ENCODE measurements around the gene TSC22D3.
A peak's percentile ranks its signal among the peaks of the same experiment; 100 is the strongest.
"Not testable (repeated sequence)": the region's sequence is repeated elsewhere in the genome, so short reads cannot be mapped to it uniquely, and the experiment has no call there.

The TSC22D3 gene

DNA sequence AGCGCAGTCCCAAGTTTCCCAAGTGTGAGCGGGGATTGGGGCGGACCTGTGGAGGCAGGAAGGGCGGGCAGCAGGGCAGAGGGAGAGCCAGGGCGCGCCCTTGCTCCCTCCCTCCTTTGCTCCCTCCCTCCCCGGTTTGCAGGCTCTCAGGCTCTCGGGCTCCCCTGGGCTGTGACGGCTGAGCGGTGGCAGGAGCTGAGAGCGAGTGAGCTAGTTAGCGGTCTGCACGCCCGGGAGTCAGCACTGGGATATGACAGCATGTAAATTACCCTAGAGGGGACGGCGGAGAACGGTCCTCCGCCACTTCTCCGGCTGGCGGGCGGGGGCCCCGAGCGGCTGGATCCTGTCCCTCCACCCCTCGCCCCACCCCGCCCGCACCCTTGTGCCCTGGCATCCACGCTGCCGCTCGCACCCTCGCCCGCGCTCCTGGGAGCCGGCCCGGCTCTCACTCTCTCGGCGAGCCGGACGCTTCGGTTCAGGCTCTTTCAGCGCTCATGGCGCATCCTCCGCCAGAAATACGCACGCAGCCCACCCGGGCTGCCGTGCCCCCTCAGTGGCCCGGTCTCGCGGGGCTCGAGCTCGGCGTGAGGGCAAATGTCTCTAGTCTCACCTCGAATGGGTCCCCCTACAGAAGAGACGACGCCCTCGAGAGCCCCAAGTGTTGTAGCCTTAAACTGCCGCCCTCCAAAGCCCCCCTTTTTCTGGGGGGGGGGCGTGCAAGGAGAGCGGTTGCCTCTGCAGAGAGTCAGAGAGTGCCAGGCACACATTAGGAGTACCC is at the start of gene TSC22D3:
TSS of gene TSC22D3 (minus strand) at position 54 of the 778 bp plus-strand sequence. CDS start 368 bp downstream, outside the sequence.
- peak; percentile 6 for DNase-seq

DNA sequence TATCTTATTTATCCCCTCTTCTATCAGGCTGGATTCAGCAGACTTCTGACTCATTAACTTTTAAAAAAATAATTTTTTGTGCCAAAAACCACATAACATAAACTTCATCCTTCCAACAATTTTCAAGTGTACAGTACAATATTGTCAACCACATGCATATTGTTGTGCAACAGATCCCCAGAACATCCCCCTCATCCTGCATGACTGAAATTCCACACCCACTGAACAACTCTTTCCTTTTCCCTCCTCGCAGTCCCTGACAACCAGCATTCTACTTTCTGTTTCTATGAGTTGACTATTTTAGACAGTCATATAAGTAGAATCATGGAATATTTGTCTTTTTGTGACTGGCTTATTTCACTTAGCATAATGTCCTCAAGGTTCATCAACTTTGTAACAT is 47.9 kb upstream of the TSC22D3 start:
- DNase-seq, result no peak

DNA sequence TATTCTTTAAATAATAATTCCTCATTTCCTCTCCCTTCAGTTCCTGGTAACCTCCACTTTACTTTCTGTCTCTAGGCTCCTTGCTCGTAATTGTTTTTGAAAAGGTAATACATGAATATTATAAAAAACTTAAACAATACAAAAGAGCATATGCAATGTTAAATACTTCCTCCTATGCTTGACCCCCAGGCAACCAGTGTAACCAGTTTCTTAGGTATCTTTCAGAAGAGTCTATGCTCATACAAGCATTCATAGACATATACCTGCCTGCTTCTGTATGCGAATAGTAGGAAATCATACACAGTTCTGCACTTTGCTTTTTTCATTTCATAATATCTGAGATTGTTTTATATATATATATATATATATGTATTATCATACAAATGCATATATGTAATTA is 47.5 kb upstream of the TSC22D3 start:
- no peak for DNase-seq

DNA sequence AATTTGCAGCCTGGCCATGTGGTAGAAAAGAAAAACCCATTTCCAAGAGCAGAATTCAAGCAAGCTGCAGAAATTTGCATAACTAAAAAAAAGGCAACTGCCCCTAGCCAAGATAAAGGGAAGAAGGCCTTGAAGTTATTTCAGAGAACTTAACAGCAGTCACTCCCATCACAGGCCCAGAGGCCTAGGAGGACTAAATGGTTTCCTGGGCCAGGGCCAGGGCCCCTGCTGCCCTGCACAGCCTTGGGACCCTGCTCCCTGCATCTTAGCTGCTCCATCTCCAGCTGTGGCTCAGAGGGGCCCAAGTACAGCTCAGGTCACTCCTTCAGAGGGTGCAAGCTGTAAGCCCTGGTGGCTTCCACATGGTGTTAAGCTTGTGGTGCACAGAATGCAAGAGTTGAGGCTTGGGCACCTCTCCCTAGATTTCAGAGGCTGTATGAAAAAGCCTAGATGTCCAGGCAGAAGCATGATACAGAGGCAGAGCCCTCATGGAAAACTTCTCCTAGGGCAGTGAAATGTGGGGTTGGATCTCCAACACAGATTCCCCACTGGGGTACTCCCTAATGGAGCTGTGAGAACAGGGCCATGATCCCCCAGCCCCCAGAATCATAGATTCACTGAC is 43.4 kb upstream of the TSC22D3 start:
- no peak for DNase-seq

DNA sequence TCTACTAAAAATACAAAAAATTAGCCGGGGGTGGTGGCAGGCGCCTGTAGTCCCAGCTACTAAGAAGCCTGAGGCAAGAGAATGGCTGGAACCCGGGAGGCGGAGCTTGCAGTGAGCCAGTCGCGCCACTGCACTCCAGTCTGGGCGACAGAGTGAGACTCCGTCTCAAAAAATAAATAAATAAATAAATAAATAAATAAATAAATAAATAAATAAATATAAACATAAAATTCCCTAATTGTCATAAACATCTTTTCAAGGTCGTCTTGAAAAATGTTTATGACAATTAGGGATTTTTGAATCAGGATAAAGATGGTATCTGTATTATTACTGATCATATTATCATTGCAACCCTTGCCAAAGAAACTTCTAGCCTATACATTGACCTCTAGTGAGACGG is 34.5 kb upstream of the TSC22D3 start:
- not testable (repeated sequence) for DNase-seq

DNA sequence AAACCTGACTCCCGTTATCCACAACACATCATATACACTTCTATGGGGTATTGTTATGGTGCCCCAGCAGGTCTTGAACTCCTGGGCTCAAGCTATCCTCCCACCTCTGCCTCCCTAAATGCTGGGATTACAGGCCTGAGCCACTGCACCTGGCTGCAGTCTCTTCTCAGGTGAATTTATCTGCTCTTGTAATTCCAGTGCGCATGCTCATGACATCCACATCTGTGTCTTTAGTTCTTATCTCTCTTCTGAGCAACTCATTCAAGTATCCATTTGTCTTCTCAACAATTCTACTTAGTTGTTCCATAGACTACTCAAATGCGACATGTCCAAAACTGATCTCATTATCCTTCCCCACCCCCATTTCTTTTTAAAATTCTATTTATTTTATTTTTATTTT is 29.6 kb upstream of the TSC22D3 start:
- no peak for DNase-seq

DNA sequence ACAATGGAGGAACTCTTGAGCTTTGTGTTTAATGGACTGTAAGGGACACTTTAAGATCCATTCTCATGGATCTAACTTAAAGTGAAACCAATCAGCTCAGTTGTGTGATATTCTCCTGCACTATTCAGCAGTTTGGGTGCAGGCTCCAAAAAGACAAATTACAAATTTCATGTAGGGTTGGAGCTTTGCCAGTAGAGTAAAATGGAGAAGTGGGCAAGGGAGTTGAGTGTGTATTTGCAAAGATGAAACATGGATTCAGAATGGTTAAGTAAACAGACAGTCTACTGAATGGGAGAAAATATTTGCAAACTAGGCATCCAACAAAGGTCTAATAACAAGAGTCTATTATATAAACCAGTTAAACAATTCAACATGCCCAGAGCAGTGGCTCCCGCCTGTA is 28.8 kb upstream of the TSC22D3 start:
- DNase-seq, result no peak

DNA sequence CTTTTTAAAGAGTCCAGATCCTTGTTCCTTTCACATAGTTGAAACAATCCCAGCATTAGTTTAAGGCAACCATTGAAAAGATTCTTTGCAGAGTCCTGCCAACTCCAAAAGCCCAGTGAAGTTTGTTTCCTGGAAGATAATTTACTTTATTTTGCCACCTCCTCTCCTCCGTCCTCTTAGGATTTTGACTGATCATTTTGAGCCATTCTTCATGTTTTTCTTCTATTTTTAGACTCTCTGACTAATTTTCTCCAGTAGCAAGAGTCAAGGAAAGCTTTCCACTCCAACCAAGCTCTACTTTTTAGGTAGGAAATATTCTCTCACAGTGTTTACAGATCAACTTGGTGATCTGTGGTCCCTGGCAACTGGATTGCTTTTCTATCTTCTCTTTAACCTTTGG is 12.2 kb upstream of the TSC22D3 start:
- no peak for DNase-seq

DNA sequence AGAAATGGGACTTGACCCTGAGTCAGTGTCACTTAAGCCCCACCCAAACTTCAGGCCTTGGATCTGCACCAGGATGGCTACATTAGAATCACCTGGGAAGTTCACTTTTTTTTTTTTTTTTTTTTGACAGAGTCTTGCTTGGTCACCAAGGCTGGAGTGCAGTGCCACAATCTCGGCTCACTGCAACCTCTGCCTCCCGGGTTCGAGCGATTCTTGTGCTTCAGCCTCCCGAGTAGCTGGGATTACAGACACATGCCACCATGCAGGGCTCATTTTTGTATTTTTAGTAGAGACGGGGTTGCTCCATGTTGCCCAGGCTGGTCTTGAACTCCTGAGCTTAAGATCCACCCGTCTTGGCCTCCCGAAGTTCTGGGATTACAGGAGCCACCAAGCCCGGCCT is 4.9 kb upstream of the TSC22D3 start:
- no peak for DNase-seq

DNA sequence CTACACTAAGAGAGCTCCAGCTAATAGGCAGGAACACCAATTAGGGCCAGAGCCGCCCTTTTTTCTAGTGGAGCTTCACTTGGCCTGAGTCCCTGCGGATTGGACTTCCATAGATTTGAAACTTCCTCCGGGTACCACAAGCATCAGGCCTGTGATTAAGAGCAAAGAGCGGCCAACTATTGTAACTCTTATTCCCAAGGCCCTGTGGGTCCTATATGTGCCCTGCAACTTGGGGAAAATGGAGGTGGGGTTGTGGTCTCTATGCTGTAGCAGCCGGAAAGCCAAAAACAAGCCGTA is 1.9 kb upstream of the TSC22D3 start, which contains the start of gene NCBP2L:
TSS of gene NCBP2L (plus strand) at position 198 of the 297 bp plus-strand sequence. CDS start 16,488 bp downstream, outside the sequence.
- DNase-seq, result no peak

DNA sequence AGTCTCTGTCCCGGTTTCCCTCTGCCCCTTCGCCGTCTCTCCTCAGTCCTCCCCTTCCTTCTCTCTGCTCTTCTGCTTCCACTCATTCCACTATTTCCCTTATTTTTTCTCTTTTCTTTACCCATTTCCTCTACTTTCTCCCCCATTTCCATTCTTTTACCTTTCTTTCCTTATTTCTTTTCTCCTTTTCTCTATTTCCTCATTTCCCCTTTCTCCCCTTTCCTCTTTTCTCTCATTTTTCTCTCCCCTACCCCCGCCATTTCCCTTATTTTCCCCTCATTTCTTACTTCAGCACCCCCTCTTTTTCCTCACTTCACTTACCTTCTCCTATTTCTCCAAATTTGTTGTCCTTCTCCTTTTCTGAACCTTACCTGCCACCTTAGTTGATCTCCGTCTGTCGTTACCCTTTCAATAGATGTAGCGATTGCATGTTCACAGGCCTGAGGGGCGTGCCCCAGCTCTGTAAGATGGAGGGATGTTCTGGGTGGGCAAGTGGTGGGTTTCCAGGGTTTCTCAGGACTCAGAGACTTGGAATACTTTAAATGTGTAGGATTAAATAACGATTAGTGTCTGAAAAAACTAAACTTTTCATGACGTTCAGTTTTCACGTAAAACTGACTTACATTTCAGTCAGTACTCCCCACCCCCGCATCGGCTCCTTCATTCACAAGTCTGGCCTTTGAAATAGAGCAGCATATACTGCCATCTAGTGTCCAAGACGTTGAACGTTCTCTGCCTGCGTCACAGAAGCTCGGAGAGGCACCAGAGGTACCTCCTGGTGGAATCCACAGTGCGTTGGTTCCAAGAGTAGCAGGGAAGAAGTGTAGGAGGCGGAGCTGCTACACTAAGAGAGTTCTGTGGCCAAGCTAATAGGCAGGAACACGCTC is 1.3 kb upstream of the TSC22D3 start:
- DNase-seq, result peak; percentile 29

DNA sequence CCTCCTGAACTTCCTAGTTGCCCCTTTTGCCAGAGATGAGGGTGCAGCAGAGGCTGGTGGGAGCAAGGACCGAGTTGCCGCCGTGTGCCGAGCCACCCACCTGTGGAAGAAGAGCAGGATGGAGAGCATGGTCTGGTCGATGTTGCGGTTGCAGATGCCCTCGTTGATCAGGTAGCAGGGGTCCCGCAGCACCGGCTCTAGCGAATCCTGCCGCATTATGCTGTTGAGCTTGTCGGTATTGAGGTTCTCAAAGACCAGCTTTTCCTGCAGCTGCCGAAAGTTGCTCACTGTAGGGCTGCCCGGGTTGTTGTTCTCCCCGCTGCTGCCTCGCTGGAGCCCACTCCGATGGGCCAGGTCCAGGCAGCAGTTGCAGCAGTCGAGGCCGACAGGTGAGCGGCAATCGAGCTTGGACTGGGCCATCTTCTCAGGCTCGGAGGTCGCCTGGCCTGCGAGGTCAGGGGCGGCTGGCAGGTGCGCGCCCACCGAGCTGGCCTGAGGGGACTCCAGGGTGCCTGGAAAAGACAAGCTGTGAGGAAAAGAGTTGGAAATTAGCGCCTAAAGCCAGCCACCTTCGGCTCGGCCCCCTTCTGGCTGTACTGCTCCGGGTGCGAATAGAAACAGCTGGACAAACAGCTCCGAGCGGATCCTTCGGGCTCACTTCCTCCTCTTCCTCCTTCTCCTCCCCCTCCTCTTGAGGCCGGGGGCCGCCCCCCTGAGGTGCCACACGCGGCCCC is 420 bp downstream of the TSC22D3 start:
- DNase-seq, result no peak

DNA sequence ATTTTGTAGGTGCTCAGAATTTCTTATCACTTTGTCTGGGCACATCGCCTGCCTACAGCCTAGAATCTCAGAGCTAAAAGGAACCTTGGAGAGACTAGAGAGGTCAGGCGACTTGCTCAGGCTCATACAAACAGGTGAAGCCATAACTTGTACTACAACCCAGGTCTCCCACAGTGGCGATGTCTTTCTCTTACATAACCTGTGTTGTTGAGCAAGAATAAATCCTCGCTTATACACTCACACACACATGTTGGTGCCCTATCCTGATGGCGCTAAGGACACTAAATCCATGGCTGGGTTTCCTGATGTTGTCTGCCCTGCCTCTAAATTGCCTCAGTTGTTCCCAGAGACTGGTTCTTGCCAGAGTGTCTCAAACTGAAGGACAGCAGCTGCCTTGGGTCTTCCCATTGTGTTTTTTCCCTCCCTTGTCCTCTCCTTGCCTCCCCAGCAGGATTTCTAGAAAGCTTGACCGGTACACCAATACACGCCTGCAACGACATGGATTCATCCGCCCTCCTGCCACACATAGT is 1.6 kb downstream of the TSC22D3 start:
- DNase-seq, result no peak

DNA sequence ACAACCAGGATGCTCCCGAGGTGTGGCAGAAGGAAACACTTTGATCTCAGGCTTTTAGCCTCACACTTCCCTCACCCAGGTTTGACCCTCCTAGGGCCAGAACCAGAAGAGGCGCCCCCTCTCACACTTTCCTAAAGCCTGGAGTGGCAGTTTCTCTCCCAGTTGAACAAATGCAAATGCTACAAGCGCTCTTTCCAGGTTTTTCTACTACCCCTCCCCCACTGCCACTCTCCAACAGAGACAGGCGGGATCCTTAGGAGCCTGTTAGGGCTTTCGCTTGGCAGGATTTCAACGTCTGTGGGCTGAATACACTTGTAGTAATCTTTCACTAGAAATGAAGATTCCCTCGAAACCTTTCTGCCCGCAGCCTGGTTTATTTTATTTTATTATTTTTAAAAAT is 2.4 kb downstream of the TSC22D3 start:
- no peak for DNase-seq

DNA sequence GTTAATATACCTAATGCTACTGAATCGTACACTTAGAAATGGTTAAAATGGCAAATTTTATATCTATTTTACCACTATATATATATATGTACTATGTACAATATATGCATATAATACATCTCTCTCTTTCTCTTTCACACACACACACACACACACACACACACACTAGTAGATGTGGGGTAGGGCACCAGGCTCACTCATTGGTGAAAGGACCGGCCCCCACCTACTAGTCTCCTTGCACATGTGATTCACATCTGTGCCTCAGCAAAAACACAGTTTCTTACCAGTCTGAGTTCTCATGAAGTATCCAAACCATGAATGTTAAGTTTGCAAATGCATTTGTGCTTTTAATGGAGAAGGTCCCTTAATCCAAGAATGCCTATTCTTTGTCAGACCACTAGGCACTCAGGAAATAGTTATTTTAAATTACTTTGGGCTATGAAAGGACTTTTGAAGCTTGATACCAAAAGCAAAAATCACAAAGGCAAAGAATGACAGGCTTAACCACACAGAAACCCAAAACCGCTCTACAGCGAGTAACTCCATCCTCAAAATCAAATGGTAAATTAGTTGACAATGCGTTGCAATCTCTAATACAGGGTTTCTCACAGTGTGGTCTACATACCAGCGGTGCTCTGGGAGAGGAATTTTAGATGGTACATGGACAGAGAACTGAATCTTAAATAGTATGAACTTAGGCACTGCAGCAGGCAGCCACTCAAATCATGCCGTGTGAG is 5.8 kb downstream of the TSC22D3 start:
- no peak for DNase-seq

DNA sequence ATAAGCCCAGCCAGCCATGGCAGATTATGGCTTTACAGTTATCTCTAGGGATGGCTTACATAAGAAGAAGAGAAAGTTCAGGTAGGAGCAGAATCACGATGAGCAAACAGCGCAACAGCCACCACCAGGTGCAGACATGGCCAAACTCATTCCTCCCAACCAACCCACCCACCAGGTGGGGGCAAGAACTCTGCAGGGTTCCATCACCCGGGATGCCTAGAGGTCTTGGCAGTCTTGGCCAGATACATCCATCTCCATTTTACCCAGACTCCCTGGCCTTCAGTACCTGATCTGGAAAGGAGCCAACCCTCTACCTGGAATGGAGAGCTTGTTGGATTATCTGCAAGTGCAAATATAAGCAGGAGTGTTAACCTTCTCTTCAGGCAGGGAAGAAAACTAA is 7.5 kb downstream of the TSC22D3 start:
- DNase-seq, result no peak

DNA sequence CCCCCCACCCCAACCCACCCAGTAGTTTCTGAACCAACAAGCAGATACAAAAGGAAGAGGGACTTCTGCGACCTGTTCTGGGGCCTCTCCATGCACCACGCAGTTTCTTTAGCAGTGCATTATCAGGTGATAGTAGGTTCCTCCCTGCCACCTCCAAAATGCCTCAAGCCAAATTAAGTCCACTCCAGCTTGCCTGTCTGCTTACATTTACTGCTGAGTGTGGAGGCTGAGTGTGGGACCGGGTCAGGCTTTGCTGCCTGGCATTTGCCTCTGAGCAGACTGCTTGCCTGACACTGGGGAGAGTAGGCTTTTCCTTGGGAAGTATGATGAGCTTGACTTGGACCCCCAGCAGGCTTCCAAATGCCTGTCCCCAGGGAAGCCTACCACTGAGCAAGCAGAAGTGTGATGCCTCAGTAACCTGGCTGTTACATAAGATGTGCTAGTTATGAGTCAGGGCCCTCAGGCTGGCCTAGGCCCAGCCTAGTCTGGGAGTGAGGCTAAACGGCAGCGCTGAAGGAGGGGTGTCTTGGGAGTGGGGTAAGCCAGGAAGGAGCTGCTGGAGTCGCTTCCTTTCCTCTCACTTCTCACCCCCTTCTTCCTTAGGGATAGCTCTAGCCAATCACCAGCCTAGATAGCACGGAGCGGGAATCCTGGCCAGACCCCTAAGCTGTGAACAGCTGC is 9.0 kb downstream of the TSC22D3 start:
- no peak for DNase-seq

DNA sequence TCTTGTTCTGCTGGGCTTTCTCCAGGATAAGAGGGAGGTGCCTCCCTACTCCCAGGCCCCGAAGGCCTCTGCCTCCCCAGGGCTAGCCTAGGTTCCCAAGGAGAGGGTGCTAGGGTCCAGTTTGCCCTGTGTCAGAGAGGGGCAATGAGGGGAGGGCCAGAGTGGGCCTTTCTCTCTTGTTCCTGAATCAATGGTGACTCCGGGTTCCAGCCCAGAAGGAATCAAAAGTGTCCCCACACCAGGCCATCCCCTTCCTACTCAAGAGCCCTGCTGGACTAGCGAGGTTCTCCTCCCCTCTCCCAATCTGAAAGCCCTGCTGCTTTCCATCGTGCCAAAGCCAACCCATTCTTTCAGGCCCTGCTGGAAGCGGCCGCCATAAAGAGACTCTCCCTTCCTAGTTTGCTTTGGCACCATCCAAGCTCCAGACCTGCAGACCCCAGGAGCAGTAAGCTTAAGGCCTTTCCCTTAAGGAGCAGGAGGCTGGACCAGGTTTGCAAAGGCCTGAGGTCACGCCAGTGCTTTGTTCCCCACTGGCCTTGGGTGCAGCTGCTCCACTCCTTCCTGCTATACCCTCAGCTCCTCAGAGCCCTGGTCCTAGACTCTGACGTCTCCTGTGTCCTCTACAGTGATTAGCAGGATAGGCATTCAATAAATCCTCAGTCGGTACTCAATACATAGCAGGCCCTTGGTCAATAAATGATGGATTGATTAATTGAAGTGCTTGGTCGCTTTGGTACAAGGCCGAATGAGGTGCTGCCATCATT is 10.6 kb downstream of the TSC22D3 start:
- DNase-seq, result no peak

DNA sequence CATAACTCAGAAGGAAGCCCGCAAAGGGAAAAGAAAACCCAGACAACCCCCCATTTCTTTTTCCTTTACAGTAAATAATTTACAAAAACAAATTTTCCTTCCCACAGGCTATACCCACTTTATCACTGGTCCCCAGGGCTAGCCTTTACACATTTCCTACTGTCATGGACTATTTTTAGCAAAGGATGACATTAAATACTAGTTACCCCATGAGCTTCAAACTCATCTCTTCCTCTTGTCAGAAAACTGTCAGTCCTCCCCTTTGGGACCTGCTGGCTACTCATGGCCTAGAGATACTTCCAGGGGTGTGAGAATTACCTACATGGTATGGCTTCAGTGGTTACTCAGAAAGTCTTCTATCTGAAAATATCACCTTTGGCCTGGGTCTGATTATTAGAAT is 11.9 kb downstream of the TSC22D3 start:
- DNase-seq, result no peak

DNA sequence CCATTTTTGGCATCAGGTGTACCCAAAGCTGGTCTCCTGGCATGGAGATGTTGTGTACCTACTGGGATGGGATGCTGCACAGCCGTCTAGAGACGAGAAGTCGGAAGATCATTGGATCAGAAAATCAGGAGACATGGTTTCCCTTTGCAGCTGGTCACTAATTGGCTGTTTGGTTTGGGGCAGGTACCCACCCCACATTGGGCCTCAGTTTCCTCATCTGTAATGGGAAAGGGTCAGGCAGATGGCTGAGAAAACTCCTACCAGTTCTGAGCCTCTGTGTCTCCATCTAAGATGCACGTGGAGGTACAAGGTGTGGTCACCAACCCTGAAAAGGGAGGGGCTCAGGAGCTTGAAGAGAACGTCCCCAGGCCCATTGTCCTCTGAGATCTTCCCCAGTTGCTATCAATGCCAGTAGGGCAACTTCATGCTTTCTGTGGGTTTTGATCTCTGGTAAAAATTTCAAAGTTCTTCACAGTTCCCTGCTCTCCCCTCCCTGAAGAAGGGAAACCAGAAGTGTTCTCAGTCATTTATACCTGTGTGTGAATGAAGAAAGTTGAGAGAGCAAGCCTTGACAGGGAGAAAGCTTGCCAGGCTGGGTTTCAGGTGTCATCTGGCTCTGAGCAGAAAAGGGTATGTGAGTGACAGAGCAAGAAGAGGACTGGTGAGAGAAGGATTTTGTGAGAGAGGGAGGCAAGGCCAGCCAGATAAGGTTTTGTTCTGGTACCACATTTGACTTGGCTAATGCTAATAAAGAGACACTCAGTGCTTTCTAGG is 15.1 kb downstream of the TSC22D3 start:
- DNase-seq, result no peak

Data from NCI-H2171 (cell line).